Activated T-cell treated with anti-CD3 and anti-CD28 coated beads, Interleukin-2, amount 50 U/mL, for 48 hours (primary cell): ENCODE data around the gene CIDEC.
"Not testable (repeated sequence)": the region's sequence is repeated elsewhere in the genome, so short reads cannot be mapped to it uniquely, and the experiment has no call there.

Experiments used
- DNase-seq, 2 experiments: peaks; one replicate each; pipeline ENCODE4 v3.0.0-alpha.2; 2020

CIDEC gene

GRCh38 chr3:9875448-9875847 lies 4.6 kb downstream of the CIDEC start:
- no peak for DNase-seq

GRCh38 chr3:9872067-9872466 lies 8.0 kb downstream of the CIDEC start:
- not testable (repeated sequence) for DNase-seq

- DNase-seq: no peak
Observed at GRCh38 chr3:9870978-9871377, 9.1 kb downstream of the CIDEC start.

- DNase-seq: no peak
Observed at GRCh38 chr3:9869955-9870354, 10.1 kb downstream of the CIDEC start.

GRCh38 chr3:9867106-9867505 lies 12.9 kb downstream of the CIDEC start:
- DNase-seq: no peak

GRCh38 chr3:9866639-9867038 lies 13.4 kb downstream of the CIDEC start:
- DNase-seq: no peak

GRCh38 chr3:9865125-9865637 lies 14.9 kb downstream of the CIDEC start:
- DNase-seq: not testable (repeated sequence)

- DNase-seq: no peak
Observed at GRCh38 chr3:9864200-9864927, 15.7 kb downstream of the CIDEC start.

GRCh38 chr3:9863058-9863772 lies 16.8 kb downstream of the CIDEC start:
- no peak for DNase-seq

GRCh38 chr3:9862391-9863057 lies 17.5 kb downstream of the CIDEC start:
- DNase-seq: peak; percentile 46 to 57

- no peak for DNase-seq
Observed at GRCh38 chr3:9861626-9862130, 18.4 kb downstream of the CIDEC start.

- no peak for DNase-seq
Observed at GRCh38 chr3:9861201-9861600, 18.9 kb downstream of the CIDEC start.

GRCh38 chr3:9859530-9860025 lies 20.5 kb downstream of the CIDEC start:
- no peak for DNase-seq

- DNase-seq: no peak
Observed at GRCh38 chr3:9855594-9855993, 24.5 kb downstream of the CIDEC start.

- DNase-seq: not testable (repeated sequence)
Observed at GRCh38 chr3:9854291-9854940, 25.6 kb downstream of the CIDEC start.

GRCh38 chr3:9852528-9852927 lies 27.5 kb downstream of the CIDEC start:
- DNase-seq: no peak

GRCh38 chr3:9851926-9852325 lies 28.1 kb downstream of the CIDEC start:
- DNase-seq: not testable (repeated sequence)

- not testable (repeated sequence) for DNase-seq
Observed at GRCh38 chr3:9851383-9851782, 28.7 kb downstream of the CIDEC start.

- DNase-seq: not testable (repeated sequence)
Observed at GRCh38 chr3:9848860-9849259, 31.2 kb downstream of the CIDEC start.

GRCh38 chr3:9847870-9848269 lies 32.2 kb downstream of the CIDEC start:
- DNase-seq: not testable (repeated sequence)

- no peak for DNase-seq
Observed at GRCh38 chr3:9846931-9847488, 33.0 kb downstream of the CIDEC start.

- DNase-seq: no peak
Observed at GRCh38 chr3:9846231-9846630, 33.8 kb downstream of the CIDEC start.
